Sigmoid colon (tissue), 7 donors: Measurements from ENCODE around the gene PLA2R1. TPM values are rescaled to one million over a fixed set of nuclear protein-coding genes. Genes with fewer than 3 reads are reported as not detected.
A peak's percentile ranks its signal among the peaks of the same experiment; 100 is the strongest.

Source experiments
- DNase-seq: peaks from one replicate; pipeline ENCODE4 v3.0.0-alpha.2; 2019
- H3K27ac ChIP-seq, 4 donors: fragments of 200-600 bp; sonication (generic); one replicate each; pipeline ENCODE4 v1.5.1; 2016 to 2019; ENCODE audit warnings: mild to moderate bottlenecking in 1 of 4
- H3K27me3 ChIP-seq, 3 donors: fragments of 200-600 bp; sonication (generic); one replicate each; pipeline ENCODE4 v1.5.1; 2019; ENCODE audit warnings: mild to moderate bottlenecking in 1 of 3
- H3K36me3 ChIP-seq, 4 donors: fragments of 200-600 bp; sonication (generic); one replicate each; pipeline ENCODE4 v1.5.1; 2016 to 2019
- H3K4me1 ChIP-seq, 4 donors: fragments of 200-600 bp; sonication (generic); one replicate each; pipeline ENCODE4 v1.5.1; 2017 to 2019
- H3K4me3 ChIP-seq, 4 donors: fragments of 200-600 bp; sonication (generic); one replicate each; pipeline ENCODE4 v1.5.1; 2017 to 2019; ENCODE audit warnings: mild to moderate bottlenecking in 2 of 4, moderate library complexity in 1 of 4
- H3K9me3 ChIP-seq, 4 donors: fragments of 200-600 bp in 3 of 4; sonication (generic) in 3 of 4; one replicate each; pipeline versions ENCODE4 v1.5.1 to v1.6.1; 2013 to 2019
- CTCF ChIP-seq, 4 experiments: fragments of 450-650 bp in 3 of 4; fragments of 200-600 bp in 1 of 4; IDR thresholded peaks; one replicate each; pipeline ENCODE4 v1.5.1; 2016 to 2019; ENCODE audit warnings: antibody characterized with exemption in 4 of 4, mild to moderate bottlenecking in 3 of 4, moderate library complexity in 2 of 4
- EP300 ChIP-seq, 4 donors: sonication (generic); formaldehyde crosslinking; IDR thresholded peaks; one replicate each; pipeline ENCODE4 v1.6.1; 2017; ENCODE audit warnings: antibody characterized with exemption in 4 of 4
- POLR2A ChIP-seq, 2 donors: fragments of 450-650 bp; IDR thresholded peaks; one replicate each; pipeline ENCODE4 v1.6.1; 2016; ENCODE audit warnings: antibody characterized with exemption in 2 of 2, mild to moderate bottlenecking in 2 of 2, moderate library complexity in 2 of 2
- POLR2AphosphoS5 ChIP-seq, 4 donors: sonication (generic); formaldehyde crosslinking; IDR thresholded peaks; one replicate each; pipeline ENCODE4 v1.6.1; 2017; ENCODE audit warnings: antibody characterized with exemption in 4 of 4
- WGBS, 2 donors: extraction: QIAGEN DNeasy Blood & Tissue Kit; methylation state at CpG; one replicate each; pipeline ENCODE4 v1.1.7; 2013; 5-methylcytosine and 5-hydroxymethylcytosine counted together
- intact Hi-C: fragments of 100-400 bp; cut with DNase I; formaldehyde crosslinking; loops from one replicate; pipeline ENCODE4 v1.15.1; 2023
- polyA plus RNA-seq, 3 donors: library from polyadenylated mRNA; stranded (reverse); fragments of 200-250 nt; gene quantifications; one replicate each; pipeline ENCODE4 v1.2.3, GENCODE V29; 2013
- total RNA-seq, 4 donors: library from RNA; depleted of rRNA; stranded (reverse); fragments of >200 nt; gene quantifications; one replicate each; pipeline ENCODE4 v1.1.0, GENCODE V29; 2016
- donor health status: healthy with polysubstance abuse.
- donor health status: Bipolar disorder and iron deficiency.
- donor health status: healthy.

The PLA2R1 gene
- total and polyA plus RNA-seq, 7 donors, result 0.23 to 19.7 (median 3.9) TPM

DNA sequence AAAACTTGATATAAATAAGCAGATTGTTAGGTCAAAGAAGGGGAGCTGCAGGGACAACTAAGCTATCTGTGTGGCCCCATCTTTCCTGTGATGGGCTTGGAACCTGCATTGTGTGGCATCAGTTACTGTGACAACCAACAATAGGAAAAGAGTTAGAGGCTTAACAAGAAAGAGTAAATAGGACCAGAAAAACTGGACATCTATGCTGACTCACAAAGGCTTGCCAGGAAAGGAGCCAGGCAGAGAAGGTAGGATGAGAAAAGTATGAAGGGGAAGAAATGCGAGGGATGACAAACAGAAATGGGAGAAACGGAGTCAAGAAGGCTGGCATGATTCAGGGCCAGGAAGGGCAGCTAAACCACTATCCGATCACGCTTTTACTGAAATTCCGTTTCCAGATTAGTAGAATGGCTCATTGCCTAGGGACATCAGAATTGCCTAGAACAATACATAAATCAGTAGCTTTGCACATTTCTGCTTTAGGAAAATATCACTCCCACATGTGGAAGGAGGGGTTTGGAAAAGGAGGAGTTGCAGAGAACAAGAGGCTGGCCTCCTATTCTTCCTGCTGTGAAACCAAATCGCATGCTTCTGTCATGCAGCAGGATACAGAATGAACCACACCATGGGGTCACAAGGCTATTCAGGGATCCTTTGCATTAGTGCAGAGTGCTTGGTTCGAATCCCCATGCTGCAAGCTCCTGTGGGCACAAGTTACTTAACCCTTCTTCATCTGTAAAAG is 7.3 kb downstream of the PLA2R1 start:
- Histone ChIP-seq H3K36me3 (no peaks in the 10 kb centered on the region), H3K9me3 (no peaks in the 10 kb centered on the region), H3K4me3 (no peak overlapping the region), H3K27ac (peak overlapping the region in 2 of 4 donors; percentile 37 to 54), H3K27me3 (no peaks in the 10 kb centered on the region), H3K4me1 (peaks cover 0 to 30% (median 17%) of the 10 kb centered on the region in 4 donors)
- WGBS, 2 donors, result 79 to 91% methylated on average over 7 of the region's 7 CpGs
- TF ChIP-seq POLR2A (IDR thresholded peaks at IDR 0.05), result no peak
- peak in 1 of 4 donors; percentile 22 for TF ChIP-seq POLR2AphosphoS5 (IDR thresholded peaks at IDR 0.05)
- DNase-seq, result no peak
- intact Hi-C loops, result no loop called here

DNA sequence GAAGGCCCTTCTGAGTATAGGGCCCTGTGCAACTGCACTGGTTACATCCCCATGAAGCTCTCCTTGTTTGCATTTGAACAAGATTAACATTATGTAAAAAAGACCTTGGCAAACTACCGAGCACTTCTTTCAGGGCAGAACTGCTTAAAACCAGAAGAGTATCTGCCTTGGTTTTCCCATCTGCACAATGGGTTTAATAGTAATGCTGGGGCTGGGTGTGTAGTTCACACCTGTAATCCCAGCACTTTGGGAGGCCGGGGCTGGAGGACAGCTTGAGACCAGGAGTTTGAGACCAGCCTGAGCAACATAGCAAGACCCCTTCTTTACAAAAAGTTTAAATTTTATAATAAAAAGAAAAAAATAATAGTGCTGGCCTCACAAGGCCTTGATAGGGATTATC is 8.5 kb downstream of the PLA2R1 start:
- no peak for DNase-seq
- Histone ChIP-seq H3K27ac (no peak overlapping the region), H3K4me3 (no peak overlapping the region), H3K27me3 (no peaks in the 10 kb centered on the region), H3K9me3 (no peaks in the 10 kb centered on the region), H3K4me1 (peaks cover 0 to 30% (median 17%) of the 10 kb centered on the region in 4 donors), H3K36me3 (no peaks in the 10 kb centered on the region)
- TF ChIP-seq CTCF (IDR thresholded peaks at IDR 0.05), result no peak
- no peak for TF ChIP-seq POLR2AphosphoS5 (IDR thresholded peaks at IDR 0.05)
- TF ChIP-seq EP300 (IDR thresholded peaks at IDR 0.05), result no peak
- no peak for TF ChIP-seq POLR2A (IDR thresholded peaks at IDR 0.05)
- WGBS, 2 donors, result 94 to 96% methylated on average over 2 of the region's 2 CpGs
- intact Hi-C loops, result no loop called here

DNA sequence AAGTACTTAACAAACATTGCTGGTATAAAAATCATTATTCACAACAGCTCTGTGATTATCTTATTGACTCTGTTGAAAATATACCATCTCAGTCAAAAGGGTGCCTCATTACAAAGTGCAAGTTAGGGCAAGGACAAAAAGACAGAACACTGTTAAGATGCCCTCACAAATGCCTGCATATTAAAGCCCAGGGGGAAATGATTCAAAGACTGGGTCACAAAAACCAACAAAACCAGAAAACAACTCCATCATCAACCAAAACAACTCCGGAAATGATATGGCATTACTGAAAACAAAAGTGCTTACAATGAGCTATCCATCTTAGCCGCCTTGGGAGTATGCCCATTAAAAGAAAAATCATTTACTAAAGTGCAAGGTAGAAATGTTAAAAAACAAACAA is 9.9 kb downstream of the PLA2R1 start:
- 89 to 94% methylated on average over 2 of the region's 2 CpGs for WGBS, 2 donors
- Histone ChIP-seq H3K4me1 (peaks cover 0 to 30% (median 16%) of the 10 kb centered on the region in 4 donors), H3K9me3 (no peaks in the 10 kb centered on the region), H3K27ac (peak overlapping the region in 1 of 4 donors; percentile 46), H3K27me3 (no peaks in the 10 kb centered on the region), H3K4me3 (no peak overlapping the region), H3K36me3 (no peaks in the 10 kb centered on the region)
- TF ChIP-seq POLR2AphosphoS5 (IDR thresholded peaks at IDR 0.05) (no peak), POLR2A (IDR thresholded peaks at IDR 0.05) (no peak), CTCF (IDR thresholded peaks at IDR 0.05) (no peak), EP300 (IDR thresholded peaks at IDR 0.05) (no peak)
- DNase-seq, result no peak
- intact Hi-C loops, result no loop called here

GRCh38 chr2:160051371-160051800 is 11.0 kb downstream of the PLA2R1 start:
- intact Hi-C loops, result no loop called here
- TF ChIP-seq POLR2A (IDR thresholded peaks at IDR 0.05) (no peak), EP300 (IDR thresholded peaks at IDR 0.05) (no peak), POLR2AphosphoS5 (IDR thresholded peaks at IDR 0.05) (no peak), CTCF (IDR thresholded peaks at IDR 0.05) (no peak)
- no peak overlapping the region for H3K4me3 ChIP-seq
- no peaks in the 10 kb centered on the region for H3K27me3 ChIP-seq
- no peaks in the 10 kb centered on the region for H3K36me3 ChIP-seq
- 78 to 83% methylated on average over 3 of the region's 3 CpGs for WGBS, 2 donors
- H3K27ac ChIP-seq, result peak overlapping the region in 1 of 4 donors; percentile 46
- H3K4me1 ChIP-seq, result peaks cover 0 to 30% (median 16%) of the 10 kb centered on the region in 4 donors
- DNase-seq, result no peak
- no peaks in the 10 kb centered on the region for H3K9me3 ChIP-seq

- peaks cover 0 to 22% (median 6%) of the 10 kb centered on the region in 4 donors for H3K4me1 ChIP-seq
- H3K9me3 ChIP-seq, result no peaks in the 10 kb centered on the region
- DNase-seq, result no peak
- H3K36me3 ChIP-seq, result no peaks in the 10 kb centered on the region
- no peak overlapping the region for H3K27ac ChIP-seq
- no peak overlapping the region for H3K4me3 ChIP-seq
- TF ChIP-seq EP300 (IDR thresholded peaks at IDR 0.05), result no peak
- no peak for TF ChIP-seq POLR2AphosphoS5 (IDR thresholded peaks at IDR 0.05)
- no peak for TF ChIP-seq CTCF (IDR thresholded peaks at IDR 0.05)
- no peak for TF ChIP-seq POLR2A (IDR thresholded peaks at IDR 0.05)
- no peaks in the 10 kb centered on the region for H3K27me3 ChIP-seq
- intact Hi-C loops, result no loop called here
- WGBS, 2 donors, result 25 to 74% methylated on average over 3 of the region's 3 CpGs
These were observed 12.3 kb downstream of the PLA2R1 start for GRCh38 chr2:160050147-160050546.
